ENCODE measurements around the gene KRT75. TPM values are rescaled to one million over a fixed set of nuclear protein-coding genes. Genes with fewer than 3 reads are reported as not detected.
A peak's percentile ranks its signal among the peaks of the same experiment; 100 is the strongest.

The KRT75 gene
- polyA plus RNA-seq, 2 of the 4 experiments (the other 2 are of a cell fraction): not detected

GRCh38 chr12:52402873-52403540 is 31.2 kb downstream of the KRT75 start:
- no peak for DNase-seq (ENCODE audit: low read depth in 1 of 2, low spot score in 1 of 2)
- no peaks in the 10 kb centered on the region for H3K9me3 ChIP-seq
- no peaks in the 10 kb centered on the region for H3K4me1 ChIP-seq
- H3K4me2 ChIP-seq: no peak overlapping the region
- no peak for FAIRE-seq
- H3K27ac ChIP-seq: no peak overlapping the region
- no peak for ATAC-seq
- no peak overlapping the region for H3K4me3 ChIP-seq
- TF ChIP-seq HOXA7 (CRISPR knock-in tag; IDR thresholded peaks at IDR 0.05) (no peak), HOXB13 (CRISPR knock-in tag; IDR thresholded peaks at IDR 0.05; ENCODE audit: low read depth) (no peak), RCOR1 (IDR thresholded peaks at IDR 0.05; ENCODE audit: low read depth, low read length) (no peak), KDM1A (IDR thresholded peaks at IDR 0.05; ENCODE audit: low read depth) (no peak), EP300 (IDR thresholded peaks at IDR 0.05) (no peak), HDAC2 (IDR thresholded peaks at IDR 0.05) (no peak), TP53 (CRISPR knock-in tag; IDR thresholded peaks at IDR 0.05) (no peak)
- ChIA-PET CTCF (interaction anchor here (1.3 to 46.1 kb wide), 7 partner anchors 8 to 471 kb away, joined by 3 to 1221 read pairs (median 15); no protein-coding TSS in a partner anchor), POLR2A (no interaction called here)
- 66% methylated on average over 3 of the region's 3 CpGs for WGBS (ENCODE audit: missing lambda C conversion rate)

DNA sequence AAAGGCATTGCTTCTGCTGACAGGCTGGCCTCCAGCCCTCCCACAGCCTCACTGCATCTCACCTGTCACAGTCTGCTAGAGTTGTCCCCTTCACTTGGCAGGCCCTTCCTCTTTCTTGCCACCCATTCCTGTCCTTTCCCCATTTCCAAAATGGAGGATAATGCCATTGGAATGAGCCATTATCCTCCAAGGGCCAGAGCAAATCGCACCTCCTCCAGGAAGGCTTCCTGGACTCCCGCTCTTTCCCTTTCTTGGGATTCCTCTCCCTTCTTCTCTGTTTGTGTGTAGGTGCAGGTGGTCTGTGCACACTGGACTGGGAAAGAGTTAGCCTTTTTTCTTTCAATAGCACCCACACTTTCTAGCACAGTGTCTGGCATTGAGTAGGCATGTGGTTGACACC is 31.8 kb downstream of the KRT75 start:
- 93% methylated on average over 2 of the region's 2 CpGs for WGBS (ENCODE audit: missing lambda C conversion rate)
- H3K4me3 ChIP-seq: no peak overlapping the region
- no peak overlapping the region for H3K27ac ChIP-seq
- H3K4me2 ChIP-seq: no peak overlapping the region
- H3K9me3 ChIP-seq: no peaks in the 10 kb centered on the region
- FAIRE-seq: no peak
- peak; percentile 44 for TF ChIP-seq ZFP36 (IDR thresholded peaks at IDR 0.05; ENCODE audit: borderline replicate concordance, partially characterized antibody)
- TF ChIP-seq USF2 (IDR thresholded peaks at IDR 0.05): no peak
- no peaks in the 10 kb centered on the region for H3K4me1 ChIP-seq
- POLR2A ChIA-PET: no interaction called here
- no peak for DNase-seq (ENCODE audit: low read depth in 1 of 2, low spot score in 1 of 2)
- CTCF ChIA-PET: interaction anchor here (0.6 to 46.1 kb wide), 7 partner anchors 11 to 471 kb away, joined by 3 to 1221 read pairs (median 10); no protein-coding TSS in a partner anchor
- ATAC-seq: no peak

DNA sequence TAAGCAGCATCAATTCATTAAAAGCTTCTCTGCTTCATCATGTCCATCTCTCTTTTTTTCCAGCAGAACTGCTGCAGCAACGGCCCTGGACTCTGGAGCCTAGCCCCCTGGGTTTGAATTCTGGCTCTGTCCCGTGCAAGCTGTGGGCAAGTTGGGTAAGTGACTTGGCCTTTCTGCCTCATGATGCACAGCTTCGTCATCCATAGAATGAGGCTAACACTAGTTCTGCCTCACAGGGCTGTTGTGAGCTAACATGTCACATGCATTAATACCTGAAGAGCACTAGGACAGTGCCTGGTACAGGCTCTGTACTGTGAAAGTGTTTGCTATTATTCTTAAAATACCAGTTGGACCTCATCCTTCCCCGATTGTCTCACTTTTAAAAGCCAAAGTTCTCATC is 32.2 kb downstream of the KRT75 start:
- no peak for FAIRE-seq
- Histone ChIP-seq H3K4me2 (no peak overlapping the region), H3K9me3 (no peaks in the 10 kb centered on the region), H3K4me1 (no peaks in the 10 kb centered on the region), H3K27ac (no peak overlapping the region), H3K4me3 (no peak overlapping the region)
- no peak for DNase-seq (ENCODE audit: low read depth in 1 of 2, low spot score in 1 of 2)
- 57% methylated on average over 4 of the region's 4 CpGs for WGBS (ENCODE audit: missing lambda C conversion rate)
- TF ChIP-seq MAFK (IDR thresholded peaks at IDR 0.05; ENCODE audit: partially characterized antibody): no peak
- TF ChIP-seq EHMT2 (IDR thresholded peaks at IDR 0.05; ENCODE audit: low read depth): no peak
- TF ChIP-seq, protein P1, sequence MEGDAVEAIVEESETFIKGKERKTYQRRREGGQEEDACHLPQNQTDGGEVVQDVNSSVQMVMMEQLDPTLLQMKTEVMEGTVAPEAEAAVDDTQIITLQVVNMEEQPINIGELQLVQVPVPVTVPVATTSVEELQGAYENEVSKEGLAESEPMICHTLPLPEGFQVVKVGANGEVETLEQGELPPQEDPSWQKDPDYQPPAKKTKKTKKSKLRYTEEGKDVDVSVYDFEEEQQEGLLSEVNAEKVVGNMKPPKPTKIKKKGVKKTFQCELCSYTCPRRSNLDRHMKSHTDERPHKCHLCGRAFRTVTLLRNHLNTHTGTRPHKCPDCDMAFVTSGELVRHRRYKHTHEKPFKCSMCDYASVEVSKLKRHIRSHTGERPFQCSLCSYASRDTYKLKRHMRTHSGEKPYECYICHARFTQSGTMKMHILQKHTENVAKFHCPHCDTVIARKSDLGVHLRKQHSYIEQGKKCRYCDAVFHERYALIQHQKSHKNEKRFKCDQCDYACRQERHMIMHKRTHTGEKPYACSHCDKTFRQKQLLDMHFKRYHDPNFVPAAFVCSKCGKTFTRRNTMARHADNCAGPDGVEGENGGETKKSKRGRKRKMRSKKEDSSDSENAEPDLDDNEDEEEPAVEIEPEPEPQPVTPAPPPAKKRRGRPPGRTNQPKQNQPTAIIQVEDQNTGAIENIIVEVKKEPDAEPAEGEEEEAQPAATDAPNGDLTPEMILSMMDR (IDR thresholded peaks at IDR 0.05): no peak
- no peak for ATAC-seq
- POLR2A ChIA-PET: no interaction called here
- CTCF ChIA-PET: interaction anchor here (0.6 to 46.1 kb wide), 9 partner anchors 11 to 472 kb away, joined by 3 to 1221 read pairs (median 9); partner anchors contain the start of gene KRT84

DNA sequence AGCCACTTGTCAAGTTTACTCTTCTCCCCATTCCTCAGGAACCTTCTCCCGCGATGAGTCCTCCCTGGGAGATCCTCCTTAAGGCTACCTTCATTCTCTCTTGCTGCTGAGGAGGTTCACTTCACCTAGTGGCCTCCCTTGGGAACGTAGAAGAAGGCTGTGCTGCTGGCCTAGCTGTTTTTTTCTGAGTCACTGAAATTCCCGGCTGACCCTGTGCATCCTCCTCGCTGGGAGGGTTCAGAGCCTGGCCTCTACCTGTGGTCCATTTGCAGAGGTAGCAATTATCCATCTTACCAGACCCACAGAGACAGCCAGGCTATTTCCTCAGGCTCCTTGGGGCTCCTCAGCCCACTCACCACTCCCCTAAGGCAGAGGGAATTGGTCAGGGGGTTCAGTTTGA is 32.6 kb downstream of the KRT75 start:
- WGBS (ENCODE audit: missing lambda C conversion rate): 73% methylated on average over 5 of the region's 5 CpGs
- FAIRE-seq (no peak), ATAC-seq (peak in 1 of 2 experiments; percentile 46; a peak in 3 of 6 replicates), DNase-seq (ENCODE audit: low read depth in 1 of 2, low spot score in 1 of 2) (no peak)
- no peaks in the 10 kb centered on the region for H3K9me3 ChIP-seq
- H3K4me3 ChIP-seq: no peak overlapping the region
- TF ChIP-seq POLR2A (IDR thresholded peaks at IDR 0.05; ENCODE audit: low read length): no peak
- TF ChIP-seq, protein P1 (IDR thresholded peaks at IDR 0.05): no peak
- TF ChIP-seq RCOR1 (IDR thresholded peaks at IDR 0.05; ENCODE audit: low read depth, low read length): no peak
- no peak for TF ChIP-seq HES2 (IDR thresholded peaks at IDR 0.05)
- TF ChIP-seq EHMT2 (IDR thresholded peaks at IDR 0.05; ENCODE audit: low read depth): no peak
- TF ChIP-seq CHD2 (IDR thresholded peaks at IDR 0.05; ENCODE audit: low read length, partially characterized antibody): no peak
- no peak for TF ChIP-seq SMC3 (IDR thresholded peaks at IDR 0.05)
- H3K4me2 ChIP-seq: no peak overlapping the region
- ChIA-PET CTCF (interaction anchor here (0.7 to 46.1 kb wide), 10 partner anchors 11 to 472 kb away, joined by 3 to 1221 read pairs (median 6); partner anchors contain the start of gene KRT84), POLR2A (no interaction called here)
- H3K27ac ChIP-seq: no peak overlapping the region
- H3K4me1 ChIP-seq: no peaks in the 10 kb centered on the region
